ENCODE data around the gene ARID4A. TPM values are rescaled to one million over a fixed set of nuclear protein-coding genes. Genes with fewer than 3 reads are reported as not detected.

Gene ARID4A
- total RNA-seq, 1 experiment from 2014 or later: 12.5 TPM

DNA sequence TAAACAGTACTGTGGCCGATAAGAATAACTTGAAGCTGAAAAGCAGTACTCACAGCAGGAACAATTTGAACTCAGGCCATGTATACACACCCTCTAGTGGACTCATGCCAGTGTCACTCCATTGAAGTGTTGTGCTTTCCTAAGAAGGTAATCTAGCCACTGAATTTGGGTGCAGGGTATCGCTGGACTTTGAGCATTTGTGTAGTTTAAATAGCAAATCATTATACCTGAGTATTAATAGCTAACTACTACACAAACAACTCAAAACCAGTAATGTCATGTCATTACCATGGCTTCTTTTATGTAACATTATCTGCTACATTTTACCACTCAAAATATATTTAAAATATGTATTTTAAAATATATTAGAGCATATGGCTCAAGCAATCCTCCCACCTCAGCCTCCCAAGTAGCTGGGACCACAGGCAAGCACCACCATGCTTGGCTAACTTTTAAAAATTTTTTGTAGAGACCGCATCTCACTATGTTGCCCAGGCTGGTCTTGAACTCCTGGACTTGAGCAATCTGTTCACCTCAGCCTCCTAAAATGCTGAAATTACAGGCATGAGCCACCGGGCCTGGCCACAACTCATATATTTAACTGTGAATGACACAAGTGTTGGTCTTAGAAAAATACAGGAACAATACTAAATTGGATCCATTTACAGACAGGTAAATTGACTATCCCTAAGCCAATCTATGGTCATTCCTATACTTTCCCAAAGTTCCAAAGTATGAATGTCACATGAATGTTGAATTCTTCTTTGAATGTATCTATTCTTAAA lies 25.6 kb upstream of the ARID4A start (continued):
- no peak for TF ChIP-seq TCF7 (CRISPR knock-in tag; IDR thresholded peaks at IDR 0.05; ENCODE audit: low read depth)

- Mint-ChIP-seq H3K27ac (peak overlapping the region; percentile 71; the same call in 1 of the 2 replicates), H3K4me3 (no peak overlapping the region), H3K36me3 (peaks cover 43% of the 10 kb centered on the region), H3K4me1 (no peaks in the 10 kb centered on the region), H3K9me3 (no peaks in the 10 kb centered on the region), H3K27me3 (ENCODE audit: low read depth) (no peaks in the 10 kb centered on the region)
- no peak for TF ChIP-seq NR1H2 (CRISPR knock-in tag; IDR thresholded peaks at IDR 0.05)
- TF ChIP-seq, protein P1, sequence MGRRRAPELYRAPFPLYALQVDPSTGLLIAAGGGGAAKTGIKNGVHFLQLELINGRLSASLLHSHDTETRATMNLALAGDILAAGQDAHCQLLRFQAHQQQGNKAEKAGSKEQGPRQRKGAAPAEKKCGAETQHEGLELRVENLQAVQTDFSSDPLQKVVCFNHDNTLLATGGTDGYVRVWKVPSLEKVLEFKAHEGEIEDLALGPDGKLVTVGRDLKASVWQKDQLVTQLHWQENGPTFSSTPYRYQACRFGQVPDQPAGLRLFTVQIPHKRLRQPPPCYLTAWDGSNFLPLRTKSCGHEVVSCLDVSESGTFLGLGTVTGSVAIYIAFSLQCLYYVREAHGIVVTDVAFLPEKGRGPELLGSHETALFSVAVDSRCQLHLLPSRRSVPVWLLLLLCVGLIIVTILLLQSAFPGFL (CRISPR knock-in tag; IDR thresholded peaks at IDR 0.05; ENCODE audit: borderline replicate concordance): no peak
- TF ChIP-seq E2F4 (CRISPR knock-in tag; IDR thresholded peaks at IDR 0.05; ENCODE audit: borderline replicate concordance, low read depth): no peak
- TF ChIP-seq, protein P2, sequence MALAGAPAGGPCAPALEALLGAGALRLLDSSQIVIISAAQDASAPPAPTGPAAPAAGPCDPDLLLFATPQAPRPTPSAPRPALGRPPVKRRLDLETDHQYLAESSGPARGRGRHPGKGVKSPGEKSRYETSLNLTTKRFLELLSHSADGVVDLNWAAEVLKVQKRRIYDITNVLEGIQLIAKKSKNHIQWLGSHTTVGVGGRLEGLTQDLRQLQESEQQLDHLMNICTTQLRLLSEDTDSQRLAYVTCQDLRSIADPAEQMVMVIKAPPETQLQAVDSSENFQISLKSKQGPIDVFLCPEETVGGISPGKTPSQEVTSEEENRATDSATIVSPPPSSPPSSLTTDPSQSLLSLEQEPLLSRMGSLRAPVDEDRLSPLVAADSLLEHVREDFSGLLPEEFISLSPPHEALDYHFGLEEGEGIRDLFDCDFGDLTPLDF (CRISPR knock-in tag; IDR thresholded peaks at IDR 0.05): no peak
- TF ChIP-seq ESRRA (CRISPR knock-in tag; IDR thresholded peaks at IDR 0.05; ENCODE audit: borderline replicate concordance): no peak
- TF ChIP-seq, protein P3, sequence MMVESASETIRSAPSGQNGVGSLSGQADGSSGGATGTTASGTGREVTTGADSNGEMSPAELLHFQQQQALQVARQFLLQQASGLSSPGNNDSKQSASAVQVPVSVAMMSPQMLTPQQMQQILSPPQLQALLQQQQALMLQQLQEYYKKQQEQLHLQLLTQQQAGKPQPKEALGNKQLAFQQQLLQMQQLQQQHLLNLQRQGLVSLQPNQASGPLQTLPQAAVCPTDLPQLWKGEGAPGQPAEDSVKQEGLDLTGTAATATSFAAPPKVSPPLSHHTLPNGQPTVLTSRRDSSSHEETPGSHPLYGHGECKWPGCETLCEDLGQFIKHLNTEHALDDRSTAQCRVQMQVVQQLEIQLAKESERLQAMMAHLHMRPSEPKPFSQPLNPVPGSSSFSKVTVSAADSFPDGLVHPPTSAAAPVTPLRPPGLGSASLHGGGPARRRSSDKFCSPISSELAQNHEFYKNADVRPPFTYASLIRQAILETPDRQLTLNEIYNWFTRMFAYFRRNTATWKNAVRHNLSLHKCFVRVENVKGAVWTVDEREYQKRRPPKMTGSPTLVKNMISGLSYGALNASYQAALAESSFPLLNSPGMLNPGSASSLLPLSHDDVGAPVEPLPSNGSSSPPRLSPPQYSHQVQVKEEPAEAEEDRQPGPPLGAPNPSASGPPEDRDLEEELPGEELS (CRISPR knock-in tag; IDR thresholded peaks at IDR 0.05): no peak
- TF ChIP-seq ZNF121 (CRISPR knock-in tag; IDR thresholded peaks at IDR 0.05): no peak
- TF ChIP-seq, protein P4, sequence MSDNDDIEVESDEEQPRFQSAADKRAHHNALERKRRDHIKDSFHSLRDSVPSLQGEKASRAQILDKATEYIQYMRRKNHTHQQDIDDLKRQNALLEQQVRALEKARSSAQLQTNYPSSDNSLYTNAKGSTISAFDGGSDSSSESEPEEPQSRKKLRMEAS (CRISPR knock-in tag; IDR thresholded peaks at IDR 0.05): no peak
- TF ChIP-seq, protein P5, sequence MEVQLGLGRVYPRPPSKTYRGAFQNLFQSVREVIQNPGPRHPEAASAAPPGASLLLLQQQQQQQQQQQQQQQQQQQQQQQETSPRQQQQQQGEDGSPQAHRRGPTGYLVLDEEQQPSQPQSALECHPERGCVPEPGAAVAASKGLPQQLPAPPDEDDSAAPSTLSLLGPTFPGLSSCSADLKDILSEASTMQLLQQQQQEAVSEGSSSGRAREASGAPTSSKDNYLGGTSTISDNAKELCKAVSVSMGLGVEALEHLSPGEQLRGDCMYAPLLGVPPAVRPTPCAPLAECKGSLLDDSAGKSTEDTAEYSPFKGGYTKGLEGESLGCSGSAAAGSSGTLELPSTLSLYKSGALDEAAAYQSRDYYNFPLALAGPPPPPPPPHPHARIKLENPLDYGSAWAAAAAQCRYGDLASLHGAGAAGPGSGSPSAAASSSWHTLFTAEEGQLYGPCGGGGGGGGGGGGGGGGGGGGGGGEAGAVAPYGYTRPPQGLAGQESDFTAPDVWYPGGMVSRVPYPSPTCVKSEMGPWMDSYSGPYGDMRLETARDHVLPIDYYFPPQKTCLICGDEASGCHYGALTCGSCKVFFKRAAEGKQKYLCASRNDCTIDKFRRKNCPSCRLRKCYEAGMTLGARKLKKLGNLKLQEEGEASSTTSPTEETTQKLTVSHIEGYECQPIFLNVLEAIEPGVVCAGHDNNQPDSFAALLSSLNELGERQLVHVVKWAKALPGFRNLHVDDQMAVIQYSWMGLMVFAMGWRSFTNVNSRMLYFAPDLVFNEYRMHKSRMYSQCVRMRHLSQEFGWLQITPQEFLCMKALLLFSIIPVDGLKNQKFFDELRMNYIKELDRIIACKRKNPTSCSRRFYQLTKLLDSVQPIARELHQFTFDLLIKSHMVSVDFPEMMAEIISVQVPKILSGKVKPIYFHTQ (CRISPR knock-in tag; IDR thresholded peaks at IDR 0.05): no peak
- TF ChIP-seq RORB (CRISPR knock-in tag; IDR thresholded peaks at IDR 0.05): no peak
- TF ChIP-seq SMAD4 (CRISPR knock-in tag; IDR thresholded peaks at IDR 0.05): no peak
- no peak for TF ChIP-seq ZNF138 (CRISPR knock-in tag; conservative IDR thresholded peaks at IDR 0.05)
- no peak for TF ChIP-seq MYBL2 (CRISPR knock-in tag; IDR thresholded peaks at IDR 0.05)
- no peak for TF ChIP-seq ZNF232 (CRISPR knock-in tag; IDR thresholded peaks at IDR 0.05)
- TF ChIP-seq MXD4 (CRISPR knock-in tag; IDR thresholded peaks at IDR 0.05; ENCODE audit: borderline replicate concordance): no peak
- no peak for TF ChIP-seq ZBTB21 (CRISPR knock-in tag; IDR thresholded peaks at IDR 0.05; ENCODE audit: borderline replicate concordance)
- TF ChIP-seq KAT7 (CRISPR knock-in tag; IDR thresholded peaks at IDR 0.05; ENCODE audit: borderline replicate concordance): no peak
- no peak for TF ChIP-seq ATF3 (CRISPR knock-in tag; conservative IDR thresholded peaks at IDR 0.05)
- TF ChIP-seq TP53 (CRISPR knock-in tag; IDR thresholded peaks at IDR 0.05): no peak
- ATAC-seq (no peak), DNase-seq (ENCODE audit: low spot score) (no peak)
- ChIA-PET POLR2A (interaction anchor here (0.6 kb wide), 1 partner anchor 34 kb away, joined by 3 read pairs; no protein-coding TSS in a partner anchor), CTCF (no interaction called here)
Measured at GRCh38 chr14:58274881-58275280, 23.5 kb upstream of the ARID4A start.
